HG02610 (cell line): ENCODE data around the gene BRD2.
A peak's percentile ranks its signal among the peaks of the same experiment; 100 is the strongest.

ENCODE experiments used
- ATAC-seq: cut with Tn5 transposase; IDR thresholded peaks from one replicate; pipeline ENCODE4 v1.9.1; 2021; ENCODE audit warnings: mild to moderate bottlenecking, moderate library complexity; ENCODE audit not compliant: unreplicated experiment

BRD2 gene

DNA sequence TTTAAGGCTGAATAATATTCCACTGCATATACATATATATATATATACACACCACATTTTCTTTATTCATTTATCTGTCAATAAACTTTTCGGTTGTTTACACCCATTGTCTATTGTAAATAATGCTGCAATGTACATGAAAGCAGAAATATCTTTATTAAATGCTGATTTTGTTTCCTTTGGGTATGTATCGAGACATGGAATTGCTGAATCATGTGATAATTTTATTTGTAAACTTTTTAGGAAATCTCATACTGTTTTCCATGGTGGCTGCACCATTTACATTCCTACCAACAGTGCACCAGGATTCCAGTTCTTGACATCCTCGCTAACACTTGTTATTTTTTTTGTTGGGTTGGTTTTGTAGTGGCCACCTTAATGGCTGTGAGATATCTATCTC, 55.1 kb downstream of the BRD2 start:
- no peak for ATAC-seq

DNA sequence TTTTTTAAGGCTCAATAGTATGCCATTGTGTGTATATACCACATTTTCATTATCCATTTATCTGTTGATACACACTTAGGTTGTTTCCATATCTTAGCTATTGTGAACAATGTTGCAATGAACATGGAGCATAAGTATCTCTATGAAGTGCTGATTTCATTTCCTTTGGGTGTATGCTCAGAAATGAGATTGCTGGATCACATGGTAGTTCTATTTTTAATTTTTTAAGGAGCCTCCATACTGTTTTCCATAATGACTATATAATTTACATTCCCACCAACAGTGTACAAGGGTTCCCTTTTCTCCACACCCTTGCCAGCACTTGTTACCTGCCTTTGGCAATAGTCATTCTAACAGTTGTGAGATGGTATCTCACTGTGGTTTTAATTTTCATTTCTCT, 56.1 kb downstream of the BRD2 start:
- no peak for ATAC-seq

DNA sequence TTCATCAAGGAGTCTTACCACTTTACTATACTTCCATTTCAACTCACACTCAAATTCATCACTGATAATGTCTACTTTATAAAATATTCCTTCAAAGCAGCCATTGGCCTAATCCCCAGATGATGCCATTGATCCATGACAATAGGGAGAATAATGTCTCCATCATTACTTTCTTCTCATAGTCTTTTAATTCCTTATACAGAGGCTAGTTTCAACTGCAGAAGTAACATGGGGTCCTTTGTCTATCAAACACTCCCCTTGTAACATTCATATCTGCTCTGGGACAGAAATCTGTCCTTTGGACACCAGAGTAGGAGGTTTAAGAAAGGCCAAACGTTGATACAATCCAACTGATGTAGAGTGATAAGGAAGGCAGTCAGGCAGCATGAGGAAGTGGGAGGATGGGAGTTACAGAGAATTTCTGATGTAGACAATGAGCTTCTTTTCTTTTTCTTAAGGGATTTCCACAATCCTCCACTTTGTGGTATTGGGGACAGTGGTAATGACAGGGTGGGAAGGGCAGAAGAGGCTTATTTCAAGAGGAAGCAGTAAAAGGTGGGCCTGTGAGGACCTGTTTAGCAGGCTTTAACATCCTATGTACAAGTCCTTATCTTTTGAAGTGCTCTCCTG, 59.9 kb downstream of the BRD2 start:
- no peak for ATAC-seq

DNA sequence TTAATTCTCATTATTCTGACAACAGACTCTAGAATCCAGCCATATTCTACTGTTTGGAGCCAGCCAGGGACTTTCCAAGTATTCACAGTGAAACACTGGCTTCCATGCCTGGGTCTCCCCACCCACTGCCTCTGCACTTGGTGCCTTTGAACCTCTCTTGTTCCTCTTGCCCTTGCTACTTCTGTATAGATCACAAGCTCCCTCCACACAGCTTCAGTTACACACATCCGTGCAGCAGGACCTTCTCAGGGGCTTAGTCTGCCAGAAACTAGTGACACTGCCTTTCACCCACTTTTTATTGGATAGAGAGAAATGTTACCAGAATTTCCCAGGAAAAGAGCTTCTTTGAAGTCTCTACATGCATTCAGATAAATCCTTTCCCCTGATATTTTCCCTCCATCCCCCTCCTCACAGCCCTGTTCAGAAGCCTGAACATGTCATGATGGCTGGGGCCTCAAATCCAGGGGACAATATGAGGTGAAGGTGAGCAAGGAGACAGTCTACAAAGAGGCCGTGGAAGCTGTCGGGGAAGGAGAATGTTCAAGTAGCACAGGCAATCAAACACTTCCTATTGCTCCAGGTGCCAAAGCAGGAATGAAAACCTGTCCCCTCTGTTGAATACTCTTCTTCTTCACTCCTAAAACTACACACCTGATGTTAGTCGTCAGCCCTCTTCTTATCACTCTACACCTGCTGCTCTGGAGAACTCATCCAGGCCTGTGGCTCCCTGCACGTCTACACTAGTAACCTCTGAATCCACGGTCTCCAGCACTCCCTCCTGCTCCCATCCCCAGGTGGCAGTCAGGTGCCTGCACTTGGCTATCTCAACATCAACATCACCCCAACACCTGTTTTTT, 61.2 kb downstream of the BRD2 start:
- peak; percentile 82 for ATAC-seq

DNA sequence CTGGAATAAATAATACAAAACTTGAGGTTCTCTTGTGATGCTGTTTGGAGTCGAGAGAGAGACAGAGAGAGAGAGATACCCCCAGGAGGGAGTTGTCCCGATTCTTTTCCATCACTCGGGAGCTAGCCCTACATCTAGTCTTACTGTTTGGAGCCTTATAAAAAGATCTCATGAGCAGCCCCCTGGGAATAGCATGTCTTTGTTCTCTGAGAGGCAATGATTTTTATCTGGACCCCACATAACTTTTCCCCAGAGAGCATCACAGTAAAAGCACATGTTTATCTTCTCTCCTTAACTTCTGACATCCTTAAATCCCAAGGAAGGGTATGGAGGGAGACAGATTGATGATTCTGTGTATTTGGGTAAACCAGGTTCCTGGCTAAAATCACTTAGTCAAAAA, 61.9 kb downstream of the BRD2 start:
- no peak for ATAC-seq
